ENCODE measurements around the gene EDNRB. TPM values are rescaled to one million over a fixed set of nuclear protein-coding genes. Genes with fewer than 3 reads are reported as not detected.

Gene EDNRB
- total RNA-seq, 1 experiment from 2014 or later: 55.8 TPM

GRCh38 chr13:77918391-77919245 is at the start of gene EDNRB (continued):
- TF ChIP-seq, protein P1, sequence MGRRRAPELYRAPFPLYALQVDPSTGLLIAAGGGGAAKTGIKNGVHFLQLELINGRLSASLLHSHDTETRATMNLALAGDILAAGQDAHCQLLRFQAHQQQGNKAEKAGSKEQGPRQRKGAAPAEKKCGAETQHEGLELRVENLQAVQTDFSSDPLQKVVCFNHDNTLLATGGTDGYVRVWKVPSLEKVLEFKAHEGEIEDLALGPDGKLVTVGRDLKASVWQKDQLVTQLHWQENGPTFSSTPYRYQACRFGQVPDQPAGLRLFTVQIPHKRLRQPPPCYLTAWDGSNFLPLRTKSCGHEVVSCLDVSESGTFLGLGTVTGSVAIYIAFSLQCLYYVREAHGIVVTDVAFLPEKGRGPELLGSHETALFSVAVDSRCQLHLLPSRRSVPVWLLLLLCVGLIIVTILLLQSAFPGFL (CRISPR knock-in tag; IDR thresholded peaks at IDR 0.05; ENCODE audit: borderline replicate concordance): no peak
- TF ChIP-seq ZNF121 (CRISPR knock-in tag; IDR thresholded peaks at IDR 0.05): no peak
- TF ChIP-seq, protein P2, sequence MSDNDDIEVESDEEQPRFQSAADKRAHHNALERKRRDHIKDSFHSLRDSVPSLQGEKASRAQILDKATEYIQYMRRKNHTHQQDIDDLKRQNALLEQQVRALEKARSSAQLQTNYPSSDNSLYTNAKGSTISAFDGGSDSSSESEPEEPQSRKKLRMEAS (CRISPR knock-in tag; IDR thresholded peaks at IDR 0.05): peak; percentile 21; the same call in 1 of the 2 replicates
- TF ChIP-seq, protein P3, sequence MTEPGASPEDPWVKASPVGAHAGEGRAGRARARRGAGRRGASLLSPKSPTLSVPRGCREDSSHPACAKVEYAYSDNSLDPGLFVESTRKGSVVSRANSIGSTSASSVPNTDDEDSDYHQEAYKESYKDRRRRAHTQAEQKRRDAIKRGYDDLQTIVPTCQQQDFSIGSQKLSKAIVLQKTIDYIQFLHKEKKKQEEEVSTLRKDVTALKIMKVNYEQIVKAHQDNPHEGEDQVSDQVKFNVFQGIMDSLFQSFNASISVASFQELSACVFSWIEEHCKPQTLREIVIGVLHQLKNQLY (CRISPR knock-in tag; IDR thresholded peaks at IDR 0.05): no peak
- TF ChIP-seq TCF7 (CRISPR knock-in tag; IDR thresholded peaks at IDR 0.05; ENCODE audit: low read depth): no peak
- no peak for TF ChIP-seq FOXP4 (CRISPR knock-in tag; IDR thresholded peaks at IDR 0.05)
- TF ChIP-seq, protein P4, sequence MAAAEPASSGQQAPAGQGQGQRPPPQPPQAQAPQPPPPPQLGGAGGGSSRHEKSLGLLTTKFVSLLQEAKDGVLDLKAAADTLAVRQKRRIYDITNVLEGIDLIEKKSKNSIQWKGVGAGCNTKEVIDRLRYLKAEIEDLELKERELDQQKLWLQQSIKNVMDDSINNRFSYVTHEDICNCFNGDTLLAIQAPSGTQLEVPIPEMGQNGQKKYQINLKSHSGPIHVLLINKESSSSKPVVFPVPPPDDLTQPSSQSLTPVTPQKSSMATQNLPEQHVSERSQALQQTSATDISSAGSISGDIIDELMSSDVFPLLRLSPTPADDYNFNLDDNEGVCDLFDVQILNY (CRISPR knock-in tag; IDR thresholded peaks at IDR 0.05): no peak
- TF ChIP-seq USF2 (CRISPR knock-in tag; IDR thresholded peaks at IDR 0.05): no peak
- TF ChIP-seq AR (CRISPR knock-in tag; IDR thresholded peaks at IDR 0.05): no peak
- TF ChIP-seq ZNF416 (CRISPR knock-in tag; IDR thresholded peaks at IDR 0.05): no peak
- no peak for TF ChIP-seq CBFB (CRISPR knock-in tag; IDR thresholded peaks at IDR 0.05; ENCODE audit: low read depth)
- TF ChIP-seq CREM (CRISPR knock-in tag; IDR thresholded peaks at IDR 0.05): 0 out of 2 replicates have a peak, but pooled peaks have one; percentile 28
- TF ChIP-seq OVOL2 (CRISPR knock-in tag; IDR thresholded peaks at IDR 0.05; ENCODE audit: borderline replicate concordance): no peak
- no peak for TF ChIP-seq NR1H2 (CRISPR knock-in tag; IDR thresholded peaks at IDR 0.05)
- TF ChIP-seq PRRX2 (CRISPR knock-in tag; IDR thresholded peaks at IDR 0.05): no peak
- TF ChIP-seq ELF4 (CRISPR knock-in tag; IDR thresholded peaks at IDR 0.05; ENCODE audit: low read depth): no peak

GRCh38 chr13:77966671-77967070 is 48.0 kb upstream of the EDNRB start:
- no peak for ATAC-seq
- no peak for TF ChIP-seq SMAD3 (CRISPR knock-in tag; IDR thresholded peaks at IDR 0.05; ENCODE audit: borderline replicate concordance)
- no peak for TF ChIP-seq JAZF1 (CRISPR knock-in tag; IDR thresholded peaks at IDR 0.05)
- TF ChIP-seq TEAD4 (CRISPR knock-in tag; IDR thresholded peaks at IDR 0.05): no peak
- TF ChIP-seq IRF1 (CRISPR knock-in tag; IDR thresholded peaks at IDR 0.05): no peak
- no peak for TF ChIP-seq ZNF138 (CRISPR knock-in tag; conservative IDR thresholded peaks at IDR 0.05)
- Mint-ChIP-seq H3K36me3 (peaks cover 27% of the 10 kb centered on the region), H3K27me3 (ENCODE audit: low read depth) (no peaks in the 10 kb centered on the region), H3K4me1 (no peaks in the 10 kb centered on the region), H3K9me3 (peaks cover 44% of the 10 kb centered on the region), H3K4me3 (no peak overlapping the region), H3K27ac (no peak overlapping the region)
- CTCF ChIA-PET: no interaction called here
- no peak for DNase-seq (ENCODE audit: low spot score)
- POLR2A ChIA-PET: no interaction called here

Measured in WTC11 (cell line).